A549 (cell line): ENCODE measurements around the gene KDM1B. TPM values are rescaled to one million over a fixed set of nuclear protein-coding genes. Genes with fewer than 3 reads are reported as not detected.

Experiments
- ATAC-seq, 2 experiments: fragments of 200-7000 bp in 1 of 2; fragments of >200 bp in 1 of 2; cut with Nextera tagmentation in 1 of 2; cut with Tn5 transposase in 1 of 2; 3 replicates each; pipeline versions ENCODE4 v1.8.0 to v1.9.1; 2018 to 2020; ENCODE audit warnings: mild to moderate bottlenecking in 1 of 2, moderate library complexity in 1 of 2
- CTCF ChIA-PET: fragments of 300-600 bp; sonication (Branson Sonifier 250); formaldehyde crosslinking; extraction: SDS; loops from one replicate; lab custom pipeline; 2021; ENCODE audit warnings: antibody characterized with exemption, inconsistent platforms; lab: Yijun Ruan, JAX
- POLR2A ChIA-PET: fragments of 350-600 bp; formaldehyde crosslinking; extraction: SDS; loops from one replicate; lab custom pipeline; 2021; ENCODE audit warnings: antibody characterized with exemption, inconsistent platforms; lab: Yijun Ruan, JAX
- DNase-seq, 2 experiments: peaks; one replicate each; pipeline versions ENCODE4 v3.0.0 to v3.0.0-alpha.2; 2011 to 2016; ENCODE audit warnings: low read depth in 1 of 2, low spot score in 1 of 2
- FAIRE-seq: peaks from 2 replicates; lab custom pipeline; 2011; peaks lifted over from hg19 to GRCh38; lab: Jason Lieb, UNC
- H3K27ac ChIP-seq, 2 experiments: fragments of >200 bp; sonication (Bioruptor Twin); formaldehyde crosslinking; 3 replicates each; pipeline ENCODE4 v1.5.1; 2016 to 2017
- H3K4me1 ChIP-seq: fragments of >200 bp; sonication (Bioruptor Twin); formaldehyde crosslinking; 3 replicates; pipeline ENCODE4 v1.6.1; 2016
- H3K4me2 ChIP-seq: fragments of >200 bp; sonication (Bioruptor Twin); formaldehyde crosslinking; 3 replicates; pipeline ENCODE4 v1.6.1; 2016
- H3K4me3 ChIP-seq: fragments of >200 bp; sonication (Bioruptor Twin); formaldehyde crosslinking; 3 replicates; pipeline ENCODE4 v1.5.1; 2016
- H3K9me3 ChIP-seq: fragments of >200 bp; sonication (Bioruptor Twin); formaldehyde crosslinking; 3 replicates; pipeline ENCODE4 v1.6.1; 2016
- BHLHE40 ChIP-seq: IDR thresholded peaks from 2 replicates; pipeline ENCODE4 v1.6.1; 2012; ENCODE audit warnings: low read depth, low read length, inconsistent platforms
- CBX2 ChIP-seq: fragments of 200-600 bp; sonication (generic); IDR thresholded peaks from 2 replicates; pipeline ENCODE4 v1.6.1; 2016; ENCODE audit warnings: low read depth, mild to moderate bottlenecking, borderline replicate concordance
- CBX8 ChIP-seq: fragments of 200-600 bp; sonication (generic); IDR thresholded peaks from 2 replicates; pipeline ENCODE4 v1.6.1; 2016
- CEBPB ChIP-seq, 2 experiments: fragments of >200 bp in 1 of 2; sonication (Bioruptor Twin) in 1 of 2; formaldehyde crosslinking in 1 of 2; IDR thresholded peaks; 2 replicates each; pipeline ENCODE4 v1.6.1; 2012 to 2016
- CHD2 ChIP-seq: fragments of 150-350 bp; IDR thresholded peaks from 2 replicates; pipeline ENCODE4 v1.6.1; 2014; ENCODE audit warnings: low read length; ENCODE audit not compliant: partially characterized antibody
- CHD4 ChIP-seq: fragments of 200-600 bp; sonication (generic); IDR thresholded peaks from 2 replicates; pipeline ENCODE4 v1.6.1; 2016; ENCODE audit warnings: antibody characterized with exemption, mild to moderate bottlenecking, borderline replicate concordance
- EHF ChIP-seq: fragments of 250-450 bp; sonication (Bioruptor Pico); IDR thresholded peaks from 2 replicates; pipeline ENCODE4 v1.5.0; 2020; ENCODE audit warnings: mild to moderate bottlenecking
- EHMT2 ChIP-seq: fragments of 200-600 bp; sonication (generic); IDR thresholded peaks from 2 replicates; pipeline ENCODE4 v1.6.1; 2016; ENCODE audit warnings: antibody characterized with exemption, low read depth, mild to moderate bottlenecking, moderate library complexity
- FOSB ChIP-seq: fragments of 250-450 bp; sonication (Bioruptor Pico); IDR thresholded peaks from 2 replicates; pipeline ENCODE4 v1.5.0; 2020; ENCODE audit warnings: mild to moderate bottlenecking, moderate library complexity
- FOXS1 ChIP-seq: fragments of 250-450 bp; sonication (Bioruptor Pico); IDR thresholded peaks from 2 replicates; pipeline ENCODE4 v1.5.0; 2020; ENCODE audit warnings: mild to moderate bottlenecking, moderate library complexity
- GATA3 ChIP-seq: IDR thresholded peaks from 2 replicates; pipeline ENCODE4 v1.6.1; 2012; ENCODE audit warnings: borderline replicate concordance
- HDAC2 ChIP-seq: fragments of 200-600 bp; sonication (generic); IDR thresholded peaks from 2 replicates; pipeline ENCODE4 v1.6.1; 2016
- HOXB13 ChIP-seq: fragments of 250-450 bp; sonication (Bioruptor Pico); IDR thresholded peaks from 2 replicates; pipeline ENCODE4 v1.5.0; 2020; ENCODE audit warnings: low read depth, mild to moderate bottlenecking, moderate library complexity
- HOXB5 ChIP-seq: fragments of 250-450 bp; sonication (Bioruptor Pico); IDR thresholded peaks from 2 replicates; pipeline ENCODE4 v1.5.0; 2020; ENCODE audit warnings: mild to moderate bottlenecking, moderate library complexity
- JUNB ChIP-seq: fragments of >200 bp; sonication (Bioruptor Twin); formaldehyde crosslinking; IDR thresholded peaks from 2 replicates; pipeline ENCODE4 v1.6.1; 2016
- MAFK ChIP-seq: fragments of 450-650 bp; IDR thresholded peaks from 2 replicates; pipeline ENCODE4 v1.6.1; 2014; ENCODE audit not compliant: partially characterized antibody
- MAZ ChIP-seq: fragments of 150-350 bp; IDR thresholded peaks from 2 replicates; pipeline ENCODE4 v1.6.1; 2014; ENCODE audit warnings: antibody characterized with exemption, low read depth, low read length, borderline replicate concordance
- NFE2L2 ChIP-seq: fragments of 150-350 bp; conservative IDR thresholded peaks from 2 replicates; pipeline ENCODE4 v1.6.1; 2014; ENCODE audit warnings: low read length
- NPAS2 ChIP-seq: fragments of 250-450 bp; sonication (Bioruptor Pico); IDR thresholded peaks from 2 replicates; pipeline ENCODE4 v1.8.0; 2022; ENCODE audit warnings: mild to moderate bottlenecking, moderate library complexity, borderline replicate concordance
- PHF8 ChIP-seq: fragments of 200-600 bp; sonication (generic); IDR thresholded peaks from 2 replicates; pipeline ENCODE4 v1.6.1; 2016; ENCODE audit warnings: low read depth, mild to moderate bottlenecking, antibody characterized with exemption, moderate library complexity, borderline replicate concordance
- POLR2A ChIP-seq: IDR thresholded peaks from 2 replicates; pipeline ENCODE4 v1.6.1; 2012; ENCODE audit warnings: mild to moderate bottlenecking, low read length
- RAD21 ChIP-seq, 2 experiments: fragments of >200 bp in 1 of 2; sonication (Bioruptor Twin) in 1 of 2; formaldehyde crosslinking in 1 of 2; IDR thresholded peaks in 1 of 2; conservative IDR thresholded peaks in 1 of 2; 2 replicates in 1 of 2; 3 replicates in 1 of 2; pipeline ENCODE4 v1.6.1; 2012 to 2018; ENCODE audit warnings: inconsistent platforms in 1 of 2
- RCOR1 ChIP-seq: fragments of 150-350 bp; IDR thresholded peaks from 2 replicates; pipeline ENCODE4 v1.6.1; 2014; ENCODE audit warnings: antibody characterized with exemption, low read length, low read depth
- REST ChIP-seq: fragments of 200-600 bp; sonication (generic); IDR thresholded peaks from 2 replicates; pipeline ENCODE4 v1.6.1; 2016; ENCODE audit warnings: antibody characterized with exemption, mild to moderate bottlenecking, moderate library complexity
- TFCP2L1 ChIP-seq: fragments of 250-450 bp; sonication (Bioruptor Pico); IDR thresholded peaks from 2 replicates; pipeline ENCODE4 v1.5.0; 2021; ENCODE audit warnings: mild to moderate bottlenecking
- TP53 ChIP-seq: fragments of 250-450 bp; sonication (Bioruptor Pico); IDR thresholded peaks from 2 replicates; pipeline ENCODE4 v1.5.0; 2021; ENCODE audit warnings: mild to moderate bottlenecking, moderate library complexity
- ZC3H11A ChIP-seq: fragments of 450-650 bp; IDR thresholded peaks from 2 replicates; pipeline ENCODE4 v1.6.1; 2014; ENCODE audit warnings: antibody characterized with exemption, mild to moderate bottlenecking
- ZFP36 ChIP-seq: fragments of 450-650 bp; IDR thresholded peaks from 2 replicates; pipeline ENCODE4 v1.6.1; 2014; ENCODE audit warnings: borderline replicate concordance; ENCODE audit not compliant: partially characterized antibody
- ZNF302 ChIP-seq: fragments of 250-450 bp; sonication (Bioruptor Pico); IDR thresholded peaks from 2 replicates; pipeline ENCODE4 v1.9.0; 2021; ENCODE audit warnings: inconsistent platforms, mild to moderate bottlenecking, moderate library complexity
- ZSCAN20 ChIP-seq: fragments of 250-450 bp; sonication (Bioruptor Pico); IDR thresholded peaks from 2 replicates; pipeline ENCODE4 v1.8.0; 2022; ENCODE audit warnings: mild to moderate bottlenecking, moderate library complexity
- WGBS: methylation state at CpG from one replicate; pipeline ENCODE4 v1.1.6; 2017; ENCODE audit errors: missing lambda C conversion rate; 5-methylcytosine and 5-hydroxymethylcytosine counted together
- polyA plus RNA-seq, 4 experiments: library from polyadenylated mRNA; depleted of rRNA in 3 of 4; stranded (reverse); fragments of >200 nt; fragmentation: RNase III in 1 of 4; extraction: RNeasy Plus Mini Kit Qiagen cat#74134 plus additional on column Dnase treatment in 1 of 4; gene quantifications; 2 replicates in 3 of 4; 3 replicates in 1 of 4; pipeline ENCODE4 v1.2.3, GENCODE V29; 2011 to 2017
- TF ChIP-seq, protein P1 (sequence below): fragments of 250-450 bp; sonication (Bioruptor Pico); IDR thresholded peaks from 2 replicates; pipeline ENCODE4 v1.5.0; 2020; ENCODE audit warnings: low read depth, mild to moderate bottlenecking, moderate library complexity
- TF ChIP-seq, protein P2 (sequence below): IDR thresholded peaks from 2 replicates; pipeline ENCODE4 v1.6.1; 2012
- TF ChIP-seq, protein P3 (sequence below): IDR thresholded peaks from 2 replicates; pipeline ENCODE4 v1.6.1; 2012

The KDM1B gene
- polyA plus RNA-seq, 2 of the 4 experiments (the other 2 are of a cell fraction) = 11.0 to 14.9 TPM

DNA sequence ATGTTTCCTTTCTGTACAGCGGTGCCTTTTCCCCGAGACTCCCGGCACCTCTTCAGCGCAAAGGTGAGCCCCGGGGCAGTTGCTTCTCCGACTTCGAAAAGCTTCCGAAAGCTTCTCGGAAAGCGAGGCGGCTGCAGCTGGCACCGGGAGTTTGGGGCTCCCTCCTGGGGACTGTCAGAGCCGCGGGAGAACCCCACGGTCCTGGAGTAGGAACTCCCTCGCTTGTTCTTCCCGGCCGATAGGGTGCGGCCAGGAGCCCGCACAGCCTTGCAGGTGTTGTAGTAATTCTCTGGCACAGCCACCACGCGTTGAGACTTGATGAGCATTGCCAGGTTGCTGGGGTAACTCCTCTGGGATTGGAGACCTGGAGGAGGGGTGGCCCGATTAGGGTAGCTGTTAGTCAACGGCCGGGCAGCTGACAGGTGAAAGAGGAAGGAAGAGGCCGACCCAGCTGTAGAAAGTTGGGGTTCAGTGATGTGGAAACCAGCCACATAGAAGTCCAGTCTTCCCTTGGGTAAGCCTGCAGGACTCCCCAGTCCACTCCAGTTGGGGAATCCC is 721 bp downstream of the KDM1B start (continued):
- TF ChIP-seq RAD21 (conservative IDR thresholded peaks at IDR 0.05 in 1 of 2, IDR thresholded peaks at IDR 0.05 in 1 of 2) = peak in 1 of 2 experiments; percentile 32; a peak in 2 of 5 replicates
- TF ChIP-seq FOXS1 (CRISPR knock-in tag) = no peak
- TF ChIP-seq CBX8 = no peak
- no peak for TF ChIP-seq CBX2
- no peak for TF ChIP-seq MAFK
- TF ChIP-seq MAZ = no peak

GRCh38 chr6:18160911-18161310 is 5.7 kb downstream of the KDM1B start:
- Histone ChIP-seq H3K27ac (no peak overlapping the region), H3K4me3 (no peak overlapping the region)
- 88% methylated on average over 1 of the region's 1 CpG for WGBS

GRCh38 chr6:18161431-18161830 is 6.2 kb downstream of the KDM1B start:
- ATAC-seq = no peak; a peak in 1 of 6 replicates
- 0 out of 3 replicates have a peak, but pooled peaks cover 1% of the 10 kb centered on the region for H3K4me1 ChIP-seq
- no peaks in the 10 kb centered on the region for H3K9me3 ChIP-seq
- CTCF ChIA-PET = no interaction called here
- H3K4me2 ChIP-seq = no peak overlapping the region
- TF ChIP-seq REST (no peak), ZSCAN20 (CRISPR knock-in tag) (no peak), FOXS1 (CRISPR knock-in tag) (no peak), FOSB (CRISPR knock-in tag) (no peak), EHF (no peak), NPAS2 (CRISPR knock-in tag) (no peak), BHLHE40 (no peak), ZC3H11A (no peak), RCOR1 (no peak), PHF8 (no peak), HOXB5 (no peak), RAD21 (conservative IDR thresholded peaks at IDR 0.05 in 1 of 2, IDR thresholded peaks at IDR 0.05 in 1 of 2) (no peak), TP53 (CRISPR knock-in tag) (no peak), CHD4 (no peak), HDAC2 (no peak), MAZ (no peak), HOXB13 (CRISPR knock-in tag) (no peak), GATA3 (no peak), TFCP2L1 (CRISPR knock-in tag) (no peak)
- TF ChIP-seq, all 56 proteins: peak for 0
- Histone ChIP-seq H3K27ac (no peak overlapping the region), H3K4me3 (no peak overlapping the region)
- DNase-seq (peak in 1 of 2 experiments; percentile 14), FAIRE-seq (no peak)
- WGBS = 63% methylated on average over 2 of the region's 2 CpGs
- POLR2A ChIA-PET = no interaction called here

More at GRCh38 chr6:18160911-18161310, 5.7 kb downstream of the KDM1B start:
- no peak for DNase-seq
- H3K4me2 ChIP-seq = no peak overlapping the region
- no peak for TF ChIP-seq ZNF302 (CRISPR knock-in tag)
- no peak for TF ChIP-seq BHLHE40
- TF ChIP-seq, protein P1, sequence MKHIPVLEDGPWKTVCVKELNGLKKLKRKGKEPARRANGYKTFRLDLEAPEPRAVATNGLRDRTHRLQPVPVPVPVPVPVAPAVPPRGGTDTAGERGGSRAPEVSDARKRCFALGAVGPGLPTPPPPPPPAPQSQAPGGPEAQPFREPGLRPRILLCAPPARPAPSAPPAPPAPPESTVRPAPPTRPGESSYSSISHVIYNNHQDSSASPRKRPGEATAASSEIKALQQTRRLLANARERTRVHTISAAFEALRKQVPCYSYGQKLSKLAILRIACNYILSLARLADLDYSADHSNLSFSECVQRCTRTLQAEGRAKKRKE (CRISPR knock-in tag) = no peak
- TF ChIP-seq, protein P2, sequence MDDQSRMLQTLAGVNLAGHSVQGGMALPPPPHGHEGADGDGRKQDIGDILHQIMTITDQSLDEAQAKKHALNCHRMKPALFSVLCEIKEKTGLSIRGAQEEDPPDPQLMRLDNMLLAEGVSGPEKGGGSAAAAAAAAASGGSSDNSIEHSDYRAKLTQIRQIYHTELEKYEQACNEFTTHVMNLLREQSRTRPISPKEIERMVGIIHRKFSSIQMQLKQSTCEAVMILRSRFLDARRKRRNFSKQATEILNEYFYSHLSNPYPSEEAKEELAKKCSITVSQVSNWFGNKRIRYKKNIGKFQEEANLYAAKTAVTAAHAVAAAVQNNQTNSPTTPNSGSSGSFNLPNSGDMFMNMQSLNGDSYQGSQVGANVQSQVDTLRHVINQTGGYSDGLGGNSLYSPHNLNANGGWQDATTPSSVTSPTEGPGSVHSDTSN = no peak
- no peak for TF ChIP-seq NPAS2 (CRISPR knock-in tag)
- TF ChIP-seq MAZ = no peak
- no peak for TF ChIP-seq CHD2
- TF ChIP-seq HOXB13 (CRISPR knock-in tag) = no peak
- no peak for TF ChIP-seq JUNB
- TF ChIP-seq POLR2A = no peak
- TF ChIP-seq, protein P3, sequence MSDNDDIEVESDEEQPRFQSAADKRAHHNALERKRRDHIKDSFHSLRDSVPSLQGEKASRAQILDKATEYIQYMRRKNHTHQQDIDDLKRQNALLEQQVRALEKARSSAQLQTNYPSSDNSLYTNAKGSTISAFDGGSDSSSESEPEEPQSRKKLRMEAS = no peak
- no peak for TF ChIP-seq EHMT2
- no peak for TF ChIP-seq NFE2L2
- no peak for TF ChIP-seq HDAC2
- no peak for TF ChIP-seq FOSB (CRISPR knock-in tag)
- TF ChIP-seq ZFP36 = no peak
- TF ChIP-seq CEBPB (IDR thresholded peaks at IDR 0.05) = no peak
- no peak for FAIRE-seq
- ATAC-seq = no peak
- CTCF ChIA-PET = no interaction called here
- POLR2A ChIA-PET = no interaction called here
- no peaks in the 10 kb centered on the region for H3K9me3 ChIP-seq
- H3K4me1 ChIP-seq = 0 out of 3 replicates have a peak, but pooled peaks cover 5% of the 10 kb centered on the region
